ENCODE results near the gene MEGF8.

The MEGF8 gene

DNA sequence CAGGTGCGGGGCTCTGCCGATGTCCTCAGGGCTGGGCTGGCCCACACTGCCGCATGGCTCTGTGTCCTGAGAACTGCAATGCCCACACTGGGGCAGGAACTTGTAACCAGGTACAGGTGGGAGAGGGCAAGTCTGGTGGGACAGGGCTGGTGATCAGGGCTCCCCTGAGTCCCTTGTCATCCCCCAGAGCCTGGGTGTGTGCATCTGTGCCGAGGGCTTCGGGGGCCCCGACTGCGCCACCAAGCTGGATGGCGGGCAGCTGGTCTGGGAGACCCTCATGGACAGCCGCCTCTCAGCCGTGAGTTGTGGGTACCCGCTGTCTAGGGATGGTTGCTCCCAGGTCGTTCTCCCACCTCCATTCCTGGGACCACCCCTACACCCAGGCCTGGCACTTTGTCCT, 30.5 kb downstream of the MEGF8 start:
- no peak for FAIRE-seq
- no peak for DNase-seq (ENCODE audit: low spot score)

DNA sequence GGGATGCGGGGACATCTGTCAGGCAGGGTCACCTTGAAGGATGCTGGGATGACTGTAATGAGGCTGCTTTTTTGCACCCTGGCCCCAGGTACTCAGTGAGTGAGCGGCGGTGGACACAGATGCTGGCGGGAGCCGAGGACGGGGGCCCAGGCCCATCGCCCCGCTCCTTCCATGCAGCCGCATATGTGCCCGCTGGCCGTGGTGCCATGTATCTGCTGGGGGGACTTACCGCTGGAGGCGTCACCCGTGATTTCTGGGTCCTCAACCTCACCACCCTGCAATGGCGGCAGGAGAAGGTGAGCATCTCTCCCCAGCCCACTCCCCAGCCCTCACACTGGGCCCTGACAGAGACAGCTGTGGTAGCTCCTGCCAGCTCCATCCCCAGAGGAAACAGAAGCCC, 31.3 kb downstream of the MEGF8 start:
- FAIRE-seq (no peak), DNase-seq (ENCODE audit: low spot score) (no peak)

DNA sequence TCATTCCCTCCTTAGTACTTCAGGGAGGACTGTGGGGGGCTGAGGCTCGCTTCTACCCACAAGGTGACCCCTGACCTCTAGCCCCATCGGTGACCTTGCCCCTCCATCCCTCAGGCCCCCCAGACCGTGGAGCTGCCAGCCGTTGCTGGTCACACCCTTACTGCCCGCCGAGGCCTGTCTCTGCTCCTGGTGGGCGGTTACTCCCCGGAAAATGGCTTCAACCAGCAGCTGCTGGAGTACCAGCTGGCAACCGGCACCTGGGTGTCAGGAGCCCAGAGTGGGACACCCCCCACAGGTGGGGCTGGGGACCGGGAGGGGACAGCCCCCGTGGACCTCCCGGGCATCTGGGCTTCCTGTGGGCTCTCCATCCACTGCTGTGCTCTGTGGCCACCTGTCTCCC, 31.9 kb downstream of the MEGF8 start:
- DNase-seq (ENCODE audit: low spot score): no peak
- no peak for FAIRE-seq

DNA sequence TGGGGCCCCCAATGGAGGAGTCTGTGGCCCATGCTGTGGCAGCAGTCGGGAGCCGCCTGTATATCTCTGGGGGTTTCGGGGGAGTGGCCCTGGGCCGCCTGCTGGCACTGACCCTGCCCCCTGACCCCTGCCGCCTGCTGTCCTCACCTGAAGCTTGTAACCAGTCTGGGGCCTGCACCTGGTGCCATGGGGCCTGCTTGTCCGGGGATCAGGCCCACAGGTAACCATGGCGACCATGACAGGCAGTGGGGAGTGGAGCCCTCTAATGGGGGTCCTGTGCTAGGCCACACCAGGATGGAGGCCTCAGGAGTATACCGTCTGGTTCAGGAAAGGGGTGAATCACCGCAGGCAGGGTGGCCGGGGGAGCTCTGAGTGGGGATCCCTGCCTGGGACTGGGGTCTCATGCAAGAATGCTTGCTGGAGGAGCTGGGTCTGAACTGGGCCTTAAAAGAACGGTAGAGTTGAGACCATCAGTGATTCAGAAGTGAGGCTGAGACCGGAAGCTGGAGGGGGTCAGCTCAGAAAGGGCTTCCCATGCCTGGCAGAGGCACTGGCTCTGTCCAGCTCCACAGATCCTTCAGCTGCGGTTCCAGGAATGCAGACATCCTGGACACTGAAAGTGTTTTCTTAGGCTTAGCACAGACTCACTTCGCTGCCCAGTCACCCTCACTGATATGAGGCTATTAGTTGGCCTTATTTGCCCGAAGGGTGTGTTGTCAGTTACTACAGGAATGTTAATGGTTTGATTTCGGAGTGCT, 35.5 kb downstream of the MEGF8 start:
- DNase-seq (ENCODE audit: low spot score): no peak
- no peak for FAIRE-seq

DNA sequence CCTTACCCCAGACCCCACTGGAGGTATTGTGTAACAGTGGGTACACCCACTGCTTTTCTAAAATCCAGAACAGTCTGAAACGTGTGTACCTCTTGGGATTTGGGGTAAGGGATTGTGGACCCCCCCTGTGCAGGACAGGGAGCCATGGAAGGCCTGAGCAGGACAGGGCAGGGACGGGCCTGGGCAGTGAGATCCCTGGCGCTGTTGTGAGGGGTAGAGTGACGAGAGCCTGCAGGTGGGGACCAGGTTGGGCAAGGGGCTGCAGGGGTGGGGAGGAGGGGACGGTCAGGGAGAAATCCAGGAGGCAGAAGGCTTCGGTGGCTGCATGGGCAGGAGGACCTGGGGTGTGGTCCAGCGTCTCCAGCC, 36.1 kb downstream of the MEGF8 start:
- DNase-seq (ENCODE audit: low spot score): no peak
- FAIRE-seq: no peak

DNA sequence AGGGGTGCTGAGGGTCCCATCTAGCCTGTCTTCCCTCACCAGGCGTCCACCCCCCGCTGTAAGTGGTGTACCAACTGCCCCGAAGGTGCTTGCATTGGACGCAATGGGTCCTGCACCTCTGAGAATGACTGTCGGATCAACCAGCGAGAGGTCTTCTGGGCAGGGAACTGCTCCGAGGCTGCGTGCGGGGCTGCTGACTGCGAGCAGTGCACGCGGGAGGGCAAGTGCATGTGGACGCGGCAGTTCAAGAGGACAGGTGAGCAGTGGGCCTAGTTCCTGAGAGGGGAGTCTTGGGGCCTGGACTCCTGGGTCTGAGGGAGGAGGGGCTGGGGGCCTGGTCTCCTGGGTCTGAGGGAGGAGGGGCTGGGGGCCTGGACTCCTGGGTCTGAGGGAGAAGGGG, 36.9 kb downstream of the MEGF8 start:
- FAIRE-seq: peak; percentile 46
- no peak for DNase-seq (ENCODE audit: low spot score)

DNA sequence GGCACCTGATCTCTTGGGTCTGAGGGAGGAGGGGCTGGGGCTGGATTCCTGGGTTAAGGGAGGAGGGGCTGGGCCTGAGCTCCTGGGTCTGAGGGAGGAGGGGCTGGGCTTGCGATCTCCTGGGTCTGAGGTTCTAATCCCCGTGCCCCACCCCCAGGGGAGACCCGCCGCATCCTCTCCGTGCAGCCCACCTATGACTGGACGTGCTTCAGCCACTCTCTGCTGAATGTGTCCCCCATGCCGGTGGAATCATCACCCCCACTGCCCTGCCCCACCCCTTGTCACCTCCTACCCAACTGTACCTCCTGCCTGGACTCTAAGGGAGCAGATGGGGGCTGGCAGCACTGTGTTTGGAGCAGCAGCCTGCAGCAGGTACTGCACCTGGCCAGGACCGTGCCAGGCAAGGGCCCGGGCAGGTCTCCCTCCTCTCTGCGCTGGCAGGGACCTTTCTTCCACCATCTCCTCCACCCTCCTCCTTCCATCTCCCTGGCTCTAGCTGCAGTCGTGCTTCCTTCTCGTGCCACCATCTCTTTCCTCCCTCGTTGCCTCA, 37.5 kb downstream of the MEGF8 start:
- FAIRE-seq: no peak
- DNase-seq (ENCODE audit: low spot score): no peak

DNA sequence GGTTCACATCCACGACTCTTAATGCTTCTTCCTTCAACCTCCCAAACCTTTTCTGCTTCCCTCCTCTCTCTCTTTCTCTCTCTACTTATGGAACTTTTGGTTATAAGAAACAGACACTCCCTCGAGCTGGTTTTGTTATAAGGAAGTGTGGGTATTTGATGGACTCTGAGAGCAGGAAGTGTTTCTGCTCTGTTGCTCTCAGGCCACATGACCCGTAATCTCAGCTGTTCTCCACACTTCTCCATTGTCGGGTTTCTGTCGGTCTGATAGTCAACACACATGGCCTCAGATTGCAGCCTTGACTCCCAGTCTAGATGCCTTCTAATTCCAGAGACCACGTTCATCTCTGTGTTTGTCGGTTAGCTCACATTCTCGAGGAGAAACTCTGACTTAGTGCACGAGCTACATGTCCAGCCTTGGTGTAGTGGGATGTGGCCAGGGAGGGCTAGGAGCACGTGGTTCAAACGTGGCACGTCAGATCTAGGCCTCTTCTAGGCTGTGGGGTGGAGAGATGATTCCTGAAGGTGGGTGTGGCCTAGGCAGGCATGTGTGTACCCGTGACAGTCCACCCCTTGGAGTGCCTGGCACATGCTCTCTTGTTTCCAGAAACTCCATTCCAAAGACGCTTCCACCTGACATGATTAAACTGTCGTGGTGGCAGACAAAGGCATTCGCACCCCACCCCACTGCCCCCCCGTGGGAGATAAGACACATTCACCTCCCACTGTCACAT, 38.3 kb downstream of the MEGF8 start:
- DNase-seq (ENCODE audit: low spot score) (no peak), FAIRE-seq (no peak)

DNA sequence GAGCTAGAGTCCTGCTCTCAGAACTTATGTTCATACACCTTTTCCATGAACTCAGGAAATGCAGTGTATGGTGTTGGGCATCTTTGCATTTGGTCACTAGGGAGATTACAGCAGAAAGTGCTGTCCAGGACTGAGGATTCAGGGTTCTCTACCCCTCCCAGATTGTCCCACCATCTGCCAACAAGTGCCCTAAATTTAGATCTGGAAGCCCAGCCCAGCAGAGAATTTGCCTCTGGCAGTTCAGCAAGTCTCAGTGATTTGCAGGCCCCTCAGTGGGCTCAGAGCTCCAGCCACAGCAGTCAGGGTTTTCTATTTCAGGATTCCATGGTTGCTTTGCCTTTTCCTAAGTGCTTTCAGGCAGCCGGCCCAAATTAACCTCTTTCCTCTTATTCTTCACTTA, 41.2 kb downstream of the MEGF8 start:
- FAIRE-seq (no peak), DNase-seq (ENCODE audit: low spot score) (no peak)

DNA sequence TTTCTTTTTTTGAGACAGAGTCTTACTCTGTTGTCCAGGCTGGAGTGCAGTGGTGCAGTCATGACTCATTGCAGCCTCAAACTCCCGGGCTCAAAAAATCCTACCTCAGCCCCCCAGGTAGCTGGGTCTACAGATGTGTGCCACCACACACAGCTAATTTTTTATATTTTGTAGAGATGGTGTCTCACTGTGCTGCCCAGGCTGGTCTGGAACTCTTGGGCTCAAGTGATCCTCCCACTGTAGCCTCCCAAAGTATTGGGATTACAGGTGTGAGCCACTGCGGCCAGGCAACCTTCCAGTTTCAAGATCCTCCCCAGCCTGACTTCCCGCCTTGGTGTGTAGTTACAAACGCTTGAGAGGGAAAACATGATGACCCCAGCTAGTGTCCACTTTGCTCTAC, 42.5 kb downstream of the MEGF8 start:
- FAIRE-seq (no peak), DNase-seq (ENCODE audit: low spot score) (no peak)

DNA sequence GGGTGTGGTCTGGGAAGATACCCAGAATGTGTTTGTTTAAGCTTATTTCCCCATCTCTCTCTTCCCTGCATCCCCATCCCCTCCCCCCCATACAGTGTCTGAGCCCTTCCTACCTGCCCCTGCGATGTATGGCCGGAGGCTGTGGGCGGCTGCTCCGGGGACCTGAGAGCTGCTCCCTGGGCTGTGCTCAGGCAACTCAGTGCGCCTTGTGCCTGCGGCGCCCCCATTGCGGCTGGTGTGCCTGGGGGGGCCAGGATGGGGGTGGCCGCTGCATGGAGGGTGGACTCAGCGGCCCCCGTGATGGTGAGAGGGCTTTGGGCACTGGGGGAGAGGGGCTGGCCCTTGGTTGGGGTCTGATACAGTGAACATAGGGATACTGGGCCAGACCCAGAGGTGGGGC, 42.9 kb downstream of the MEGF8 start:
- DNase-seq (ENCODE audit: low spot score) (no peak), FAIRE-seq (no peak)

DNA sequence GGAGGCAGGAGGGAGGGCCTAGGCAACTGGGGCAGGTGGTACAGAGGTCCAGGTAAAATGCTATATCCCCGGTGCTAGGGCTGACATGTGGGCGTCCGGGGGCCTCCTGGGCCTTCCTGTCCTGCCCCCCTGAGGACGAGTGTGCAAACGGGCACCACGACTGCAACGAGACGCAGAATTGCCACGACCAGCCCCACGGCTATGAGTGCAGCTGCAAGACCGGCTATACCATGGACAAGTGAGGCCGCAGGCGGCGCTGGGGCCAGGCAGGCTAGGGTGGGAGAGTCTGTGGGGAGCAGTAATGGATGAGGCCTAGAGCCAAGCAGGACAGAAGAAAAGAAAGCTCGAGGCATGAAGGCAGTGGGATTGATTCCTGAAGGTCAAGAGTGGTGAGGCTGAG, 43.3 kb downstream of the MEGF8 start:
- no peak for DNase-seq (ENCODE audit: low spot score)
- FAIRE-seq: peak; percentile 37

DNA sequence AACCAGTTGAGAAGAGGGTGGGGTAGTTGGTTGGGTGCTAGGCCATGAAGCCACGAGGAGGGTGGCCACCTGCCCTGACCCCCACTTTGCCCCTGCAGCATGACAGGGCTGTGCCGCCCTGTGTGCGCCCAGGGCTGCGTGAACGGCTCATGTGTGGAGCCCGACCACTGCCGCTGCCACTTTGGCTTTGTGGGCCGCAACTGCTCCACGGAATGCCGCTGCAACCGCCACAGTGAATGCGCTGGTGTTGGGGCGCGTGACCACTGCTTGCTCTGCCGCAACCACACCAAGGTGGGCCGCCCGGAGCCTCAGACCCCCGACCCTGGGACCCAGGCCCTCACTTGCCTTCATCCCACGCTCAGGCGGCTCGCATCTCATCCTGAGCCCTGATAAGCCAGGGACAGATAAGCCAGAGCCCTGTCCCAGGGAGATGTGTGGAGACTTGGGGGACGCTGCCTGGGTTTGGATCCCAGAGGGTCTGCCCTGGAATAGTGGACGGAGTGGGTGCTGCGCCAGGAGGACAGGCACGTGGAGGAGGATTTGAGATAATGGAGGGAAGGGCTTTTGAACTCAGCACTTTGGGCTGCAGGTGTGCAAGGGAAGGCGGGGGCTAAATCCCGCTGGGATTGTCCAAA, 44.1 kb downstream of the MEGF8 start:
- FAIRE-seq: peak; percentile 44
- DNase-seq (ENCODE audit: low spot score): no peak

DNA sequence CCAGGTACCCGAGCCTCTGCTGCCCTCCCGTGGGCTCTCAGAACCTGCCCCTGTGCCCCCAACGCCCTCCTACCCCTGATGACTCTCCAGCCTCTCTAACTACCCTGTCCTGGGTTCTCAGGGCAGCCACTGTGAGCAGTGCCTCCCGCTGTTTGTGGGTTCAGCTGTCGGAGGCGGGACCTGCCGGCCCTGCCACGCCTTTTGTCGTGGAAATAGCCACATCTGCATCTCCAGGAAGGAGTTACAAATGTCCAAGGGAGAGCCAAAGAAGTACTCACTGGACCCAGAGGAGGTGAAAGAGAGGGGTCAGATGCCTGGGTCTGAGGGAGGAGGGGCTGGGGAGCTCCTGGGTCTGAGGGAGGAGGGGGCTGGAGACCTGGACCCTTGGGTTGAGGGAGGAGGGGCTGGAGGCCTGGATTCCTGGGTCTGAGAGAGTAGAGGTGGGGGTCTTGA, 44.7 kb downstream of the MEGF8 start:
- no peak for FAIRE-seq
- no peak for DNase-seq (ENCODE audit: low spot score)

DNA sequence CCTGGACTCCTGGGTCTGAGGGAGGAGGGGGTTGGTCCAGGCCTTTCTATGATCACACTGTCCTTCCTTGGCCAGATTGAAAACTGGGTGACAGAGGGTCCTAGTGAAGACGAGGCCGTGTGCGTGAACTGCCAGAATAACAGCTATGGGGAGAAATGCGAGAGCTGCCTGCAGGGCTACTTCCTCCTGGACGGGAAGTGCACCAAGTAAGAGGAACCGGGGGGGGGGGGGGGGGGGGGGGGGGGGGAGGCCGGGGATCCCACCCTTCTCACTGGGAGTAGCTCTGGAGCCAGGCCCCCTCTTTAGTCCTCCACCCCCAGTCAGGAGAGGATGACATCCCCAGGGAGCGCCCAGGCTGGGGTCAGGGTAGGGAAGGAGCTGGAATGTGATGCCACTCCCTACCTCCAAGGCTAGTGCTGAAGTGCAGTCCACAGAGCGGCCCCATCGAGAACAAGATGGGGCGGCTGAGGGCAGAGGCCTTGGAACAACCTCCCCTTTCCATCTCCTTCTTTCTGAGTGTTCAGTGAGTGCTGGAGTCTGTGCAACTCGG, 45.3 kb downstream of the MEGF8 start:
- FAIRE-seq (no peak), DNase-seq (ENCODE audit: low spot score) (no peak)

DNA sequence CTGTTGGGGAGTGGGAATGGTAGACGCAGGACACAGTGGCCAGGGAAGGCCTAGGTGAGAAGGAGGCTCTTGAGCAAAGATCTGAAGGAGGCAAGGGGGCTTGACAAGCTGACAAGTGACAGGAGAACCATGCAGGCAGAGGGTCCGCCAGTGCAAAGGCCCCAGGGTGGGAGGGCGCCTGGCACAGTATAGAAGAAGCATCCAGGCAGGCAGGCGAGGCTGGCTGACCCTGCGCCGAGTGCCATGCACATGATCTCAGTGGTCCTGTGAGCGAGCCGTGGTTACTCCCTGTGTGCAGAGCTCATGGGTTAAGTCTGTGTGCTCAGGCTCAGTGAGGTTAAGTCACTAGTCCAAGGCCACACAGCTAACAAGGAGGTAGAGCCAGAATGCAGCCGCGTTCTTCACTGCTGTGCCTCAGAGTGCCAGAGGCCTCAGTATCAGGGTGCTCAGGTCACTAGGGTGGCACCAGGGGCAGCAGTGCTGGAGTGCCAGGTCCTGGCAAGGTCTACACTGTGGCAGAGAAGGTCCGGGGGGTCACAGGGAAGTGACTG, 49.5 kb downstream of the MEGF8 start:
- DNase-seq (ENCODE audit: low spot score): no peak
- no peak for FAIRE-seq

DNA sequence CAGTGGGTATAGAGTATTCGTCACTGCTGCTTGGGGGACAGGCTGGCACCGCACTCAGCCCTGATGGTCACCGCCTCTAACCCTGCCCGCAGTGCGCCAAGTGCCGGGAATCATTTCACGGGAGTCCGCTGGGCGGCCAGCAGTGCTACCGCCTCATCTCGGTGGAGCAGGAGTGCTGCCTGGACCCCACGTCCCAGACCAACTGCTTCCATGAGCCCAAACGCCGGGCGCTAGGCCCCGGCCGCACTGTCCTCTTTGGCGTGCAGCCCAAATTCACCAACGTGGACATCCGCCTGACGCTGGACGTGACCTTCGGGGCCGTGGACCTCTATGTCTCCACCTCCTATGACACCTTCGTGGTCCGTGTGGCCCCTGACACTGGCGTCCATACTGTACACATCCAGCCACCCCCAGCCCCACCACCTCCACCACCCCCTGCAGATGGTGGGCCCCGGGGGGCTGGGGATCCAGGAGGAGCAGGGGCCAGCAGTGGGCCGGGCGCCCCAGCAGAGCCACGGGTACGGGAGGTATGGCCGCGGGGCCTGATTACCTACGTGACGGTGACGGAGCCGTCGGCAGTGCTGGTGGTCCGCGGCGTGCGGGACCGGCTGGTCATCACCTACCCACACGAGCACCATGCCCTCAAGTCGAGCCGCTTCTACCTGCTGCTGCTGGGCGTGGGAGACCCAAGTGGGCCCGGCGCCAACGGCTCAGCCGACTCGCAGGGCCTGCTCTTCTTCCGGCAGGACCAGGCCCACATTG, 50.2 kb downstream of the MEGF8 start:
- FAIRE-seq (no peak), DNase-seq (ENCODE audit: low spot score) (no peak)

DNA sequence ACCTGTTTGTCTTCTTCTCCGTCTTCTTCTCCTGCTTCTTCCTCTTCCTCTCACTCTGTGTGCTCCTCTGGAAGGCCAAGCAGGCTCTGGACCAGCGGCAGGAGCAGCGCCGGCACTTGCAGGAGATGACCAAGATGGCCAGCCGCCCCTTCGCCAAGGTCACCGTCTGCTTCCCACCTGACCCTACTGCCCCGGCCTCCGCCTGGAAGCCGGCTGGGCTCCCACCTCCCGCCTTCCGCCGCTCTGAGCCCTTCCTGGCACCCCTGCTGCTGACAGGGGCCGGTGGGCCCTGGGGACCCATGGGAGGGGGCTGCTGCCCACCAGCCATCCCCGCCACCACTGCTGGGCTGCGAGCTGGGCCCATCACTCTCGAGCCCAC, 50.7 kb downstream of the MEGF8 start:
- FAIRE-seq: no peak

DNA sequence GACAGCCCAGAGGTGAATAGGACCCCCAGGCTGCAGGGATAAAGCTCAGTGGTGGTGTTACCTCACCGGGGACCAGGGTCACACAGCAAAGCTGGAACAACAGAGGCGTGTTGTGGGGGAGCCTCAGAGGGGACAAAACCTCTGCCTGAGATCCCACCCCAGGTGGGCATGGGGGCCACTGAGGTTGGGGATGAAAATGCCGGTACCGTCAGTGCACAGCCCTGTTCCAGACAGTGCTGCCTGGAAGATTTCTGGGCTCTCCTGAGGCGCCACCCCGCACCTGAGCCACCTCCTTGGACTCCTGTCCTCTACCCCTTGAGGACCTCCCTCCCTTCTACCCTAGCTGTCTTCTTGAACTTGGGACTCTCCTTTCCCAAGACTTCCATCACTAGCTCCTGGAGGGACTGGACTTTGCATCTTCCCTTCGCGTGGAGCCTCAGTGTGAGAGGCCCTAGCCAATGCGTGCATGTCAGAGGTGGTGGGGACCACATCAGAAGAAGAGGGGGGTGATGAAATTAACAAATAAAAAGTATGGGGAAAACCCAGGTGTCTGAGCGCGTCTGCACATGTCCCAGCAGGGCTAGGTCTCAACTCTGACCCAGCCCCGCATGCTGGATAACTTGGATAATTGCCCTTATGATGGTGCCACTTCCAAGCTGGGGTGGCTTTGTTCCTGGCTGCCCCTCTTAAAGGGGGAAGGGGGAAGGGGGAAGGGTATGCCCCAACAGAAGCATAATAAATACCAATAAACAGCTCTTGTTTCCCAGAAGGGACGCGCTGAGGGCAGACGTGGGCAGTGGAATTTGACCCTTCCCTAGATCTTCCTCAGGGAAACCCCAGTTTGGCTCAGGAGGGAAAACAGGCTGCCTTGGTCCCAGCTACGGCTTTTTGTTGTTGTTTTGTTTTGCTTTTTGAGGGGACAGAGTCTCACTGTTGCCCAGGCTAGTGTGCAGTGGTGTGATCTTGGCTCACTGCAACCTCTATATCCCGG, 53.1 kb downstream of the MEGF8 start:
- DNase-seq (ENCODE audit: low spot score): no peak
- no peak for FAIRE-seq

More for the DNA sequence above, 50.7 kb downstream of the MEGF8 start:
- DNase-seq (ENCODE audit: low spot score): no peak

DNA sequence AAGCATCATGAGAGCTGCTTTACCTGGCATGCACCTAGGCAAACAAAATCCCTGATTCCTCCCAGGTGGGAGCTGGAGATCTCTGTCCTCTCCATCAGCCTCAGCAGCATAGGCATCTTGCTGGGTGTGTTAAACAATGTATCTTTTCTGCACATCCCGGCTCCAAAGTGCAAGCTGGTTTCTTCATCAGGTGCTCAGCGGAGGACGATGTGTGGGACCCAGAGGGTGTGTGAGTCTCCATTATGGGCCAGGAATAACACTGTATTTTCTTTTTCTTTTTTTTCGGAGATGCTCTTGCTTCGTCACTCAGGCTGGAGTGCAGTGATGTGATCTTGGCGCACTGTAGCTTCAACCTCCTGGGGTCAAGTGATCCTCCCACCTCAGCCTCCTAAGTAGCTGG, 54.7 kb downstream of the MEGF8 start:
- FAIRE-seq (no peak), DNase-seq (ENCODE audit: low spot score) (no peak)
